Nephron (organoid): ENCODE data around the gene CDC42BPG.

ENCODE experiments used
- H3K27ac Mint-ChIP-seq, 3 experiments: 2 replicates each; pipeline ENCODE4 v1.8.0; 2020; ENCODE audit warnings: mixed read lengths in 3 of 3, mild to moderate bottlenecking in 2 of 3, moderate library complexity in 1 of 3
- H3K27me3 Mint-ChIP-seq: 2 replicates; pipeline ENCODE4 v1.8.0; 2021; ENCODE audit warnings: low read depth, mild to moderate bottlenecking, moderate library complexity, mixed read lengths
- H3K36me3 Mint-ChIP-seq: 2 replicates; pipeline ENCODE4 v1.8.0; 2020; ENCODE audit warnings: low read depth, mixed read lengths
- H3K4me1 Mint-ChIP-seq: 2 replicates; pipeline ENCODE4 v1.8.0; 2020; ENCODE audit warnings: mixed read lengths
- H3K4me3 Mint-ChIP-seq, 3 experiments: 2 replicates each; pipeline ENCODE4 v1.8.0; 2020; ENCODE audit warnings: mild to moderate bottlenecking in 3 of 3, mixed read lengths in 3 of 3, moderate library complexity in 2 of 3
- H3K9me3 Mint-ChIP-seq: 2 replicates; pipeline ENCODE4 v1.8.0; 2020; ENCODE audit warnings: mixed read lengths
- TF ChIP-seq, protein P1 (sequence below), 3 experiments: fragments of 200-600 bp; sonication (generic); IDR thresholded peaks; one replicate each; pipeline ENCODE4 v1.5.0; 2021; ENCODE audit warnings: antibody characterized with exemption in 3 of 3; ENCODE audit not compliant: unreplicated experiment in 3 of 3

Gene CDC42BPG

DNA sequence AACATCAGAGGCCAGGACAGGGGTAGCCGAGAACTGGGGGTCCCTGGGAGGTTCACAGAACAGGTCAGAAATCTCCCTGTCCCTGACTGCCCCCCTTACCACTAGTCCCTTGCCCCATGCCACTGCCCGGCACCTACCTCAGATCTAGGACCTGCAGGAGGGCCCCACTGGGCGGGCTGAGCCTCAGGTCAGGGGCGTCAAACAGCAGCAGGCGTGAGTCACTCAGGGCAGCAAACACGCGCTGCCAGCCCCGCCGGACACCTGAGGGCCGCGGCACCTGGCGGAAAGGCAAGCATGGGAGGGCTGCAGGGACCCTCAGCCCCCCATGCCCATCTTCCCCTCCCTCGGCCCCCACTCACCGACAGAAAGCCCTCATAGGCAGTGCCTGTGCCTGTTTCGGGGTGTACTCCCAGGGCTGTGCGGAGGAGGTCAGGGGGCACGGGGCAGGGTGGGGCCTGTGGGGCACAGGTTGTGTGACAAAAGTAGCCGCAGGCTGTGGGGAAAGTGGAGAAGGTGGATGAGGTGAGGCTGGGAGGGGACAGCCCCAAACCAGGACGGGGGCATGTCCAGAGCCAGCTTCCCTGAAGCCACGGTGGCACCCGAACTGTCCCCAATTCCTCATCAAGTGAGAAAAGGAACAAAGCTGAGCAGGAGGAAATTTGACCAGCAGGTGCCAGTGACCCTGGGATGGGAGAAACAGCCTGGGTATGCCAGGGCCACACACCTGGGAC is 11.8 kb downstream of the CDC42BPG start:
- no peak overlapping the region for H3K27ac Mint-ChIP-seq
- no peak overlapping the region for H3K4me3 Mint-ChIP-seq
- TF ChIP-seq, protein P1, sequence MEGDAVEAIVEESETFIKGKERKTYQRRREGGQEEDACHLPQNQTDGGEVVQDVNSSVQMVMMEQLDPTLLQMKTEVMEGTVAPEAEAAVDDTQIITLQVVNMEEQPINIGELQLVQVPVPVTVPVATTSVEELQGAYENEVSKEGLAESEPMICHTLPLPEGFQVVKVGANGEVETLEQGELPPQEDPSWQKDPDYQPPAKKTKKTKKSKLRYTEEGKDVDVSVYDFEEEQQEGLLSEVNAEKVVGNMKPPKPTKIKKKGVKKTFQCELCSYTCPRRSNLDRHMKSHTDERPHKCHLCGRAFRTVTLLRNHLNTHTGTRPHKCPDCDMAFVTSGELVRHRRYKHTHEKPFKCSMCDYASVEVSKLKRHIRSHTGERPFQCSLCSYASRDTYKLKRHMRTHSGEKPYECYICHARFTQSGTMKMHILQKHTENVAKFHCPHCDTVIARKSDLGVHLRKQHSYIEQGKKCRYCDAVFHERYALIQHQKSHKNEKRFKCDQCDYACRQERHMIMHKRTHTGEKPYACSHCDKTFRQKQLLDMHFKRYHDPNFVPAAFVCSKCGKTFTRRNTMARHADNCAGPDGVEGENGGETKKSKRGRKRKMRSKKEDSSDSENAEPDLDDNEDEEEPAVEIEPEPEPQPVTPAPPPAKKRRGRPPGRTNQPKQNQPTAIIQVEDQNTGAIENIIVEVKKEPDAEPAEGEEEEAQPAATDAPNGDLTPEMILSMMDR (IDR thresholded peaks at IDR 0.05; ENCODE audit: unreplicated experiment in 3 of 3), result no peak
- no peaks in the 10 kb centered on the region for H3K9me3 Mint-ChIP-seq
- no peaks in the 10 kb centered on the region for H3K27me3 Mint-ChIP-seq
- H3K4me1 Mint-ChIP-seq, result no peaks in the 10 kb centered on the region
- no peaks in the 10 kb centered on the region for H3K36me3 Mint-ChIP-seq

- Mint-ChIP-seq H3K4me1 (no peaks in the 10 kb centered on the region), H3K9me3 (no peaks in the 10 kb centered on the region), H3K27me3 (no peaks in the 10 kb centered on the region), H3K4me3 (no peak overlapping the region), H3K36me3 (no peaks in the 10 kb centered on the region), H3K27ac (no peak overlapping the region)
- TF ChIP-seq, protein P1 (IDR thresholded peaks at IDR 0.05; ENCODE audit: unreplicated experiment in 3 of 3), result no peak
Observed at GRCh38 chr11:64831411-64831891, 13.0 kb downstream of the CDC42BPG start.

GRCh38 chr11:64829536-64830251 is 14.8 kb downstream of the CDC42BPG start:
- H3K27ac Mint-ChIP-seq, result no peak overlapping the region
- peaks cover 4% of the 10 kb centered on the region for H3K36me3 Mint-ChIP-seq
- TF ChIP-seq, protein P1 (IDR thresholded peaks at IDR 0.05; ENCODE audit: unreplicated experiment in 3 of 3), result no peak
- H3K9me3 Mint-ChIP-seq, result no peaks in the 10 kb centered on the region
- no peak overlapping the region for H3K4me3 Mint-ChIP-seq
- no peaks in the 10 kb centered on the region for H3K4me1 Mint-ChIP-seq
- no peaks in the 10 kb centered on the region for H3K27me3 Mint-ChIP-seq

DNA sequence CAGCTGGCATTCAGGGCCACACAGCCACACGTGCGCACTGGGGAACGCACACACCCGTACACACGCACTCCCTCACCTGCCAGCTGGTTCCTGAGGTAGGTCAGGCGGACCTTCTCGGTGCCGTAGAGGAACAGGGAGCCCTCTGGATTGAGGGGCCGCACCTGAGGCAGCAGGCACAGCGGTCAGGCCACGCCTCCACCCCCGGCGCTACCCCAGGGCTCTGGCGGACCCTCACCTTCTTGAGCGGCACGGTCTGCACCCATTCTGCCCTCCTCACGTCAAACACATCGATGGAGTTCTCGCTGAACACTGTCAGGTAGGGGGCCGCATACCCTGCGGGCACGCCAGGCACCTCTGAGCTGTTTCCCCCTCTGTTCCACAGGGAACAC is 17.0 kb downstream of the CDC42BPG start:
- Mint-ChIP-seq H3K27me3 (peaks cover 5% of the 10 kb centered on the region), H3K27ac (no peak overlapping the region), H3K9me3 (no peaks in the 10 kb centered on the region), H3K4me1 (no peaks in the 10 kb centered on the region), H3K4me3 (no peak overlapping the region), H3K36me3 (peaks cover 4% of the 10 kb centered on the region)
- TF ChIP-seq, protein P1 (IDR thresholded peaks at IDR 0.05; ENCODE audit: unreplicated experiment in 3 of 3), result no peak

GRCh38 chr11:64826578-64827450 is 17.6 kb downstream of the CDC42BPG start:
- H3K27ac Mint-ChIP-seq, result no peak overlapping the region
- TF ChIP-seq, protein P1 (IDR thresholded peaks at IDR 0.05; ENCODE audit: unreplicated experiment in 3 of 3), result no peak
- H3K4me1 Mint-ChIP-seq, result no peaks in the 10 kb centered on the region
- peaks cover 5% of the 10 kb centered on the region for H3K27me3 Mint-ChIP-seq
- no peak overlapping the region for H3K4me3 Mint-ChIP-seq
- H3K9me3 Mint-ChIP-seq, result no peaks in the 10 kb centered on the region
- peaks cover 4% of the 10 kb centered on the region for H3K36me3 Mint-ChIP-seq
